Central memory CD4-positive, alpha-beta T cell (primary cell): ENCODE measurements around the gene AKAP7.
"Not testable (repeated sequence)": the region's sequence is repeated elsewhere in the genome, so short reads cannot be mapped to it uniquely, and the experiment has no call there.

ENCODE experiments used
- DNase-seq: peaks from one replicate; pipeline ENCODE4 v3.0.0; 2022

Gene AKAP7

DNA sequence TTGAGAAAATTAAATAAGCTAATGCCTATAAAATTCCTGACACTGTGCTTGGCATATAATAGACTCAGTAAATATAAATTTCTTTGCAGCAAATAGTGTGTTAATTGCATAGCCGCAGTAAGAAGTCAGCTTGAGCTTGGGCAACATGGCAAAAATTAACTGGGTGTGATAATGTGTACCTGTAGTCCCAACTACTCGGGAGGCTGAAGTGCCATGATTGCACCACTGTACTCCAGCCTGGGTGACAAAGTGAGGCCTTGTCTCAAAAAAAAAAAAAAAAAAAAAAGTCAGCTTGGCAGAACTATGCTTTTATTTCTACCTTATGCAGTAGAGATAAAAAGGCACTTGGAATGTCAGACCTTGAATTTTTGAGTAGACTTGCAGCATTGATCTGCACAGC lies 121.8 kb downstream of the AKAP7 start:
- no peak for DNase-seq

GRCh38 chr6:131258010-131258652 lies 122.9 kb downstream of the AKAP7 start:
- no peak for DNase-seq

DNA sequence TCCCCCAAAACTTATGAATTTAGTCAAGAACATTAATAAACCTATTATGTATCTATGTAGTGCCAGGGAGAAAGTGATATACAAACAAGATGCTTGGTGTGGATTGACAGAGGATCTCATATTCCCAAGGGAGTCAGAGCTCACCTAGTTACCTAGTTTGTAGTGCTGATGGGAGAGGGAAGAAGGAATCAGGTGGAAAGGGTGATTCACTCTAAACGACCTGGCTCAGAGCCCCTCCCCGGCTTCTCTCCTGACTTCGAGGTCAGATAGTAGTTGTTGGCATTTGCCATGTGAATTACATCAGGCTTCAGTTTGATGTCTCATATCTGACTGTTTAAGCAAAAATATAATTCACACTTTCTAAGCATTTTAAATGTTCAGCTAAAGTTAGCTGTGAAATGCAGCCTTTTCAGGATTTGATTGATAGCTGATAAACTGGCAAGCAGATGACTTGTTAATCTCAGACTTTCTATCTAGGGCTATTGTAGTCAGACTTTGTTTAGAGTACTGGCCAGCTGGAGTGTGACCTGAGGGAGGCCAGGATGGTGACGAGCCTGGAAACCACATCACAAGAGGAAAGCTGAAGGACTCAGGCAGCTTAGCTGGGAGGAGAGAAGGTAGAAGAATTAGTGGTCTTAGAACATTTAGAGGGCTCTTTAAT lies 123.7 kb downstream of the AKAP7 start:
- no peak for DNase-seq

DNA sequence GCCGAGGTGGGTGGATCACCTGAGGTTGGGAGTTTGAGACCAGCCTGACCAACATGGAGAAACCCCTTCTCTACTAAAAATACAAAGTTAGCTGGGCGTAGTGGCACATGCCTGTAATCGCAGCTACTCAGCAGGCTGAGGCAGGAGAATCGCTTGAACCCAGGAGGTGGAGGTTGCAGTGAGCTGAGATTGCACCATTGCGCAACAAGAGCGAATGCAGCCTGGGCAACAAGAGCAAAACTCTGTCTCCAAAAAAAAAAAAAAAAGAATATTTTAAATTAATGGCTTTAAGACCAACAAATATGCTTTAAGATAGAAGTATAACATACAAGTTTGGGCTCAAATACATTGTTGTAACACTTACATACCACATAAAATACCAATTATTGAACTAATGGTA lies 125.7 kb downstream of the AKAP7 start:
- DNase-seq = not testable (repeated sequence)

- DNase-seq = no peak
These were observed 126.8 kb downstream of the AKAP7 start for GRCh38 chr6:131262060-131262459.

- DNase-seq = no peak
These were observed 130.7 kb downstream of the AKAP7 start for GRCh38 chr6:131265939-131266338.

GRCh38 chr6:131268303-131268702 lies 133.0 kb downstream of the AKAP7 start:
- DNase-seq = no peak

DNA sequence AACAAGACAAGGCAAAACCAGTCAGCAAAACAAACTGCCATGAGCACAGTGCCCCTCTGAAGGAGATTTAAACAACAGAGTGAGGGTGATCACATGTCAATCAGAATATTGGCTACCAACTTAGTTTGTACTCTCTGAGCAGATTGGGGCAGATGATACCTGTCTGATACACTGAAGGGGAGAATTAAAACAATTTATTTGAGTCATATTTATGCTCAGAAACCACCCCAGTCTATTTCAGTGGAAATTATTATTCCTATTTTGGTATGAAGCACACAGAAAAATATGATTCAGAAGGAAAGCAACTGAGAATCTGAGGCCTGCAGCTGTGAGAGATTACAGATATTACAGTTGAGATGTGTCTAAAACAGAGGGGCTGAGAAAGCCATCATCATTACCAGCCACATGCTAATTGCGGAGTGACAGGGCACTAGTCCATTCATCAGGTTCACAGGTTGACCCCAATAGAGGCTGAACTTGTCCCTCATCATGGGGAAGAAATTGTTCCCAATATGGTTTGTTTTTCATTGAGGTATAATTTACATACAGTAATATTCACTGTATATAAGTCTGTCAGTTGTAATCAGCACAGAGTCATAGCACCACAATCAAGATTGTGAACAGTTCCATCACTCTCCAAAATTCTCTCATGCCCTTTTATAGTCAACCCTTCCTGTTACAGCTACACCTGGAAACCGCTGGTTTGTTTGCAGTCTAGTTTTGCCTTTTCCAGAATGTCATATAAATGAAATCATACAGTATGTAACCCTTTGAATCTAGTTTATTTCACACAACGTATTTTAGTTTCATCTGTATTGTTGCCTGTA lies 134.5 kb downstream of the AKAP7 start:
- no peak for DNase-seq

DNA sequence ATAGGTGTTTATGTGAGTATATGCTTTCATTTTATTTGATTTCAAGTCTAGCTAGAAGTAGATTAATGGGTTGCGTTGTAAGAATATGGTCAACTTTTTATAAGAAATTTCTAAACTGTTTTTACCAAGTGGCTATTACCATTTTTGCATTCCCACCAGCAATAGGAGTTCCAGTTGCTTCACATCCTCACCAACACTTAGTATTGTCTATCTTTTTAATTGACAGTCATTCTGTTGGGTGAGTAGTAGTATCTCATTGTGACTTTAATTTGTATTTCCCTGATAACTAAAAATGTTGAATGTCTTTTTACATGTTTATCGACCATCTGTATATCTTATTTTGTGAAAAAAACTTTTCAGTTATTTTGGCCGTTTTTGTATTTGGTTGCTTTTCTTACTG lies 135.3 kb downstream of the AKAP7 start:
- DNase-seq = no peak

- DNase-seq = no peak
These were observed 140.0 kb downstream of the AKAP7 start for GRCh38 chr6:131275273-131275672.

GRCh38 chr6:131277591-131277990 lies 142.3 kb downstream of the AKAP7 start:
- no peak for DNase-seq

DNA sequence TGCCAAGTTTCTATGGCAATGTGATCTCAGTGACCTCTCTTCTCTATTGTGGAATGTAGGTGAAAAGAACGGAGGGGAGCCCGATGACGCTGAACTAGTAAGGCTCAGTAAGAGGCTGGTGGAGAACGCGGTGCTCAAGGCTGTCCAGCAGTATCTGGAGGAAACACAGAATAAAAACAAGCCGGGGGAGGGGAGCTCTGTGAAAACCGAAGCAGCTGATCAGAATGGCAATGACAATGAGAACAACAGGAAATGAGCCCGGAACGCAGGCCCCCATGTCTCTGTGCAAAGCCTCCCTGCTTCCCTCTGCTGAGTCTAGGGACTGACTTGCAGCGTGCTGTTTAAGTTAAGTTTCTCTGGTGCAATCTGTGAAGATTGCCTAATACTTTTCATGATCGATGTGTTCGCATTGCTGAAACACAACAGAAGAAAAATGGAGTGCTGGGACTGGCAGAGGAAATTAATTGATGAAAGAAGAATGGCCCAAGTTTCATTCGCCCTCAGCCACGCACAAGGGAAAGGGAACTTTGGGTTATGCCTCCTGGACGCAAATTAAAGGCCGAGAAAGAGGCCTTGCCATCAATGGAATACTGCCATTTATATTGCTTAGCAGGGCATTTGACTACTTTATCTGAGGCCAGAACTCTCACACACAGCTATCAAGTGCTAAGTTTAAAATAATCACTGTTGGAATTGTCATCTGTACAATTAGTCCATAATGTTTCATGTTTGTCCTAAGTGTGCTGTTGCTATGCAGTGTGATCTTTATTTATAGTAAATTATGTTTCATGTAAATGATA lies 146.4 kb downstream of the AKAP7 start:
- DNase-seq = peak; percentile 72

- DNase-seq = no peak
These were observed 147.1 kb downstream of the AKAP7 start for GRCh38 chr6:131282365-131282764.

GRCh38 chr6:131283466-131284175 lies 148.4 kb downstream of the AKAP7 start:
- no peak for DNase-seq

DNA sequence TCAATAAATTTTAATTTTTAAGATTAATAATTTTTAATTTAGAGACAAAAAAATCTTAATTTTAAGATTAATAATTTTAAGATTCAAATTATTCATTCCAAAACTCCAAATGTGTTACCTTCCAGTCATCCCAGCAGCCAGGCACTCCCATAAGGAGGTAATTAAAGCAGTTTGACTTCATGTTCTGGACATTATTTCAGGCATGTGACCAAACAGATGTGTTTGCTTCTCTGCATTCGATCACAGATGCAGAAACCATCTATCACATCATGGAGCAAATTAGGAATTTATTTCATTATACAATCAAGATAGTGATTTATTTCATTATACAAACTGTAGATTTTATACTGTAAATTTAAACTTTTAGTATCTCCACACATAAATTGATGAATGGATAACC lies 150.3 kb downstream of the AKAP7 start:
- no peak for DNase-seq

DNA sequence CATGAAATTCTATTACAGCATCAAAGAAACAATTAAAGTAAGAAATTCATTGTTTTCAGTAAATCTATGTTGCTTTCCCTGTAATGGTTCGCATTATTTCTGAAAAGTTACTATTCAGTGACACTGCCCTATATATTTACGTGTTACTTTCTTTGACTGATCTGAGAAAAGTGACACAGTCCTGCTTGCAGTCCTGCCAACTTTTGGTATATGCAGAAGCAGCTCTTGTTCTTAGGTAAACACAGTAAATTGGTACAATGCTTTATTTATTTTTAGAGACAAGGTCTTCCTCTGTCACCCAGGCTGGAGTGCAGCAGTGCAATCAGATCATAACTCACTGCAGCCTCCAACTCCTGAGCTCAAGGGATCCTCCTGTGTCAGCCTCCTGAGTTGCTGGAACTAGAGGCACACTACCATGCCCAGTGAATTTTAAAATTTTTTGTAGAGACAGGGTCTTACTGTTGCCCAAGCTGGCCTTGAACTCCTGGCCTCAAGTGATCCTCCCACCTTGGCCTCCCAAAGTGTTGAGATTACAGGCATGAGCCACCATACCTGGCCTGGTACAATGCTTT lies 151.3 kb downstream of the AKAP7 start:
- DNase-seq = no peak

DNA sequence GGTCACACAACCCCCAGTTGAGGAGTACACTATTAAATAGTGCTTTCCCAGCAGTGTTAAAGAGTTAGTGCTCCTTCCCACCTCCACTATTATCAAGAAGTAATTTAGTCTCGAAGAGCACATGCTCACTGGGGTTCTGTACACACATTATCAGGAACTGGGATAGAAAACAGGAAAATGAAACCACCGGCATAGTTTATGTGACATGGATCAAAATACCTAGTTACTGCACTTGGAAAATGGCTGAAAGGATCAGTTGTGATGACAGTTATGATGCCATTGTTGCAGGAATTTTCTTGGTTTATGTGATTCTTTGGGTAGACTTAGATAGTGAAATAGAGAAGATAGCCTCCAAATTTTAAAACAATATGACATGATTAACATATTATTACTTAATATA lies 152.9 kb downstream of the AKAP7 start:
- no peak for DNase-seq

- DNase-seq = no peak
These were observed 155.7 kb downstream of the AKAP7 start for GRCh38 chr6:131290955-131291354.

DNA sequence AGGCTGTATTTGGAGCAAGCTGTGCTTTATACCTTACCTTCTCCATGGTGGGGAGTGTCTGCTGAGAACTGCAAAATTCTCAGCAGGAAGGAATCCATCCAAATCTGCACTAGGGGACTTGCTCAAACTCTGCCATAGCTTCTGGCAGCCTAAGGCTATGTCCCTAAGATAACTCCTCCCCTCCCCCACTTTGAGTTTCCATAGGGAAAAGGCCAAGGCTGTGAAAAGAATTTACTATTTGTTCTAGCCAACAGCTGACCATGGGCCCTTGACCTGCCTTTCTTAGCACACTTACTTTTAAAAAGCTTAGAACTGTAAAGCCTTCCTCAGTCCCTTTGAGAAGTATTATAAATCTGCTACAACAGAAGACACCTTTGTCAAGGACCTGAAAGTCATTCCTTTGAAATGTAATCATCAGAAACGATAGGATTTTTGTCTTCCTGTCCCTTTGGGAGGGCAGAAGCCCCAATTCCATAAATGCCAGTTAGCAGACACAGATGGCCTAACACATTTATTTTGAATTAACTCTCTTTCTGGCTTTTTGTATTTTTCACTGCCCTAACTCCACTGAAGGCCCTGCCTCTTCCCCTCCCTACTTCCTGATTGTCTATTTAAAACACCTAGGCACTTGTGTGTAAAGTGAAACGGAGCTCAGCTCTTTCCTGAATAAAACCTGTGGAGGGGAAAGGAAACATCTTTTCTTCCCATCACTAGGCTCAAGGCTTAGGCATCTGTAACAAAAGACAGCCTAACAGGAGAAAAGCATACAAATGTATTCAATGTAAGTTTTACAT lies 157.1 kb downstream of the AKAP7 start:
- no peak for DNase-seq

DNA sequence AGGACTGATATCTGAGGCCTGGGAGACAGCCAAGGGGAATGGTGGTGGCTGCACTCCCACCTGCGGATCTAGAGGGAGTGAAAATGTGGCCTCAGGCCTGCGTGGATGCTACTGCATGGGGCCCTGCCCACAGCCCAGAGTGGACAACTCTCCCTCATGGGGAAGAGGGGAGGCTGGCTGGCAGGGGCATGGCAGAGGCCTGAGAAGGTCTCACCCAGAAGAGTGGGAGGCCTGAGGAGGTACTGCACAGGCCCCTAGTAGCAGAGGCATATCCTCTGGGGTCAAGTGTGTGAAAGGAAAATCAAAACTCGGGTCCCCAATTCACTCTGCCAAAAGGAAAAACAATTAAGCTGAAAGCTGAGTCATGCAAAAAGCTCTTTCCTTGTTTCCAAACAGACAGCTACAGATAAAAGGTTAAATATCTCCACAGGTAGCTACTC lies 158.2 kb downstream of the AKAP7 start:
- DNase-seq = no peak

DNA sequence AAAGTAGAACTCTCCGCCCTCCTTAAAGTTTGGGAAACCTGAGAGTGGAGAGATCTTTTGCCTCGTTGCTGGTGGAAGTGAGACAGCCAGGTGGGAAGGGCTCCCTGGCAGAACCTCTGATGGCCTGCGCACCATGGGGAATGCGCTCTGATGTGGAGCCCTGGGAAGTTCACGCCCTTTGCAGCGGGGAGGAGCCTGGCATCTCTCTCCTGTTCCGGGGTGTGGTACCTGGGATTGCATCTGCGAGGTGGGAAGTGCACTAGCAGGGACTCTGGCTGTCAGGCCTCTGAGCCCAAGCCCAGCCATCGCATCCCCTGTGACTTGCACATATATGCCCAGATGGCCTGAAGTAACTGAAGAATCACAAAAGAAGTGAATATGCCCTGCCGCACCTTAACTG lies 159.8 kb downstream of the AKAP7 start:
- DNase-seq = no peak
